OCI-LY1 (cell line): ENCODE measurements around the gene TRIM67.

Experiments used
- H2AFZ ChIP-seq: fragments of 200-600 bp; sonication (generic), shearing (Covaris generic); 2 replicates; pipeline ENCODE4 v1.6.0; 2014; ENCODE audit warnings: antibody characterized with exemption, mild to moderate bottlenecking, low read length
- H3F3A ChIP-seq: fragments of 200-600 bp; sonication (generic), shearing (Covaris generic); 2 replicates; pipeline ENCODE4 v1.6.0; 2014; ENCODE audit warnings: mild to moderate bottlenecking, antibody characterized with exemption, low read length, moderate library complexity; ENCODE audit not compliant: insufficient read depth
- H3K27ac ChIP-seq: fragments of 200-600 bp; sonication (generic); 2 replicates; pipeline ENCODE4 v1.5.1; 2014; ENCODE audit warnings: low read length, mixed run types, mild to moderate bottlenecking, low read depth; ENCODE audit not compliant: poor library complexity, severe bottlenecking
- H3K27me3 ChIP-seq: fragments of 200-600 bp; sonication (generic); 2 replicates; pipeline ENCODE4 v1.6.0; 2014; ENCODE audit warnings: antibody characterized with exemption, mild to moderate bottlenecking, low read length, moderate library complexity; ENCODE audit not compliant: insufficient read depth
- H3K36me3 ChIP-seq: fragments of 200-600 bp; sonication (generic); 2 replicates; pipeline ENCODE4 v1.6.1; 2014; ENCODE audit warnings: mild to moderate bottlenecking, antibody characterized with exemption, low read length, moderate library complexity, mixed read lengths; ENCODE audit not compliant: insufficient read depth
- H3K4me1 ChIP-seq: fragments of 200-600 bp; sonication (generic); 2 replicates; pipeline ENCODE4 v1.5.1; 2014; ENCODE audit warnings: mild to moderate bottlenecking, low read length, moderate library complexity; ENCODE audit not compliant: insufficient read depth, severe bottlenecking
- H3K4me2 ChIP-seq: fragments of 200-600 bp; sonication (generic), shearing (Covaris generic); 2 replicates; pipeline ENCODE4 v1.6.1; 2014; ENCODE audit warnings: low read length
- H3K4me3 ChIP-seq: fragments of 200-600 bp; sonication (generic); 2 replicates; pipeline ENCODE4 v1.5.1; 2014; ENCODE audit warnings: low read length, low read depth, mild to moderate bottlenecking, mixed read lengths; ENCODE audit not compliant: poor library complexity, severe bottlenecking
- H3K79me2 ChIP-seq: fragments of 200-600 bp; shearing (Covaris generic); 2 replicates; pipeline ENCODE4 v1.6.1; 2016; ENCODE audit warnings: mixed run types, low read length, mixed read lengths; ENCODE audit not compliant: insufficient read depth
- H3K9ac ChIP-seq: fragments of 200-600 bp; sonication (generic), shearing (Covaris generic); 2 replicates; pipeline ENCODE4 v1.6.1; 2014; ENCODE audit warnings: mild to moderate bottlenecking, low read length, mixed read lengths
- H3K9me2 ChIP-seq: fragments of 200-600 bp; sonication (generic), shearing (Covaris generic); 2 replicates; pipeline ENCODE4 v1.6.1; 2014; ENCODE audit warnings: low read depth, mild to moderate bottlenecking, low read length, mixed read lengths
- H3K9me3 ChIP-seq: fragments of 200-600 bp; shearing (Covaris generic); 2 replicates; pipeline ENCODE4 v1.6.1; 2014; ENCODE audit warnings: low read length, mixed read lengths
- H4K20me1 ChIP-seq: fragments of 200-600 bp; sonication (generic), shearing (Covaris generic); 2 replicates; pipeline ENCODE4 v1.6.0; 2016; ENCODE audit warnings: mild to moderate bottlenecking, low read length; ENCODE audit not compliant: insufficient read depth
- EZH2 ChIP-seq: fragments of 200-600 bp; sonication (generic), shearing (Covaris generic); IDR thresholded peaks from 2 replicates; pipeline ENCODE4 v1.8.0; 2017; ENCODE audit warnings: borderline replicate concordance, mixed run types, mild to moderate bottlenecking, antibody characterized with exemption, low read length, moderate library complexity, mixed read lengths
- TF ChIP-seq, protein P1 (sequence below): fragments of 200-600 bp; sonication (generic), shearing (Covaris generic); IDR thresholded peaks from 2 replicates; pipeline ENCODE4 v1.5.1; 2017; ENCODE audit warnings: mild to moderate bottlenecking, antibody characterized with exemption, low read length, moderate library complexity, mixed read lengths

Gene TRIM67

GRCh38 chr1:231186356-231187115 is 24.7 kb downstream of the TRIM67 start:
- Histone ChIP-seq H3K9me3 (no peaks in the 10 kb centered on the region), H3K4me1 (no peaks in the 10 kb centered on the region), H3K4me2 (no peak overlapping the region), H2AFZ (no peak overlapping the region), H4K20me1 (no peaks in the 10 kb centered on the region), H3K36me3 (no peaks in the 10 kb centered on the region), H3K4me3 (no peak overlapping the region), H3K27me3 (peaks cover 13% of the 10 kb centered on the region), H3K9ac (no peak overlapping the region), H3K79me2 (no peaks in the 10 kb centered on the region), H3K9me2 (no peaks in the 10 kb centered on the region), H3K27ac (no peak overlapping the region), H3F3A (no peaks in the 10 kb centered on the region)
- no peak for TF ChIP-seq EZH2
- TF ChIP-seq, protein P1, sequence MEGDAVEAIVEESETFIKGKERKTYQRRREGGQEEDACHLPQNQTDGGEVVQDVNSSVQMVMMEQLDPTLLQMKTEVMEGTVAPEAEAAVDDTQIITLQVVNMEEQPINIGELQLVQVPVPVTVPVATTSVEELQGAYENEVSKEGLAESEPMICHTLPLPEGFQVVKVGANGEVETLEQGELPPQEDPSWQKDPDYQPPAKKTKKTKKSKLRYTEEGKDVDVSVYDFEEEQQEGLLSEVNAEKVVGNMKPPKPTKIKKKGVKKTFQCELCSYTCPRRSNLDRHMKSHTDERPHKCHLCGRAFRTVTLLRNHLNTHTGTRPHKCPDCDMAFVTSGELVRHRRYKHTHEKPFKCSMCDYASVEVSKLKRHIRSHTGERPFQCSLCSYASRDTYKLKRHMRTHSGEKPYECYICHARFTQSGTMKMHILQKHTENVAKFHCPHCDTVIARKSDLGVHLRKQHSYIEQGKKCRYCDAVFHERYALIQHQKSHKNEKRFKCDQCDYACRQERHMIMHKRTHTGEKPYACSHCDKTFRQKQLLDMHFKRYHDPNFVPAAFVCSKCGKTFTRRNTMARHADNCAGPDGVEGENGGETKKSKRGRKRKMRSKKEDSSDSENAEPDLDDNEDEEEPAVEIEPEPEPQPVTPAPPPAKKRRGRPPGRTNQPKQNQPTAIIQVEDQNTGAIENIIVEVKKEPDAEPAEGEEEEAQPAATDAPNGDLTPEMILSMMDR: no peak

DNA sequence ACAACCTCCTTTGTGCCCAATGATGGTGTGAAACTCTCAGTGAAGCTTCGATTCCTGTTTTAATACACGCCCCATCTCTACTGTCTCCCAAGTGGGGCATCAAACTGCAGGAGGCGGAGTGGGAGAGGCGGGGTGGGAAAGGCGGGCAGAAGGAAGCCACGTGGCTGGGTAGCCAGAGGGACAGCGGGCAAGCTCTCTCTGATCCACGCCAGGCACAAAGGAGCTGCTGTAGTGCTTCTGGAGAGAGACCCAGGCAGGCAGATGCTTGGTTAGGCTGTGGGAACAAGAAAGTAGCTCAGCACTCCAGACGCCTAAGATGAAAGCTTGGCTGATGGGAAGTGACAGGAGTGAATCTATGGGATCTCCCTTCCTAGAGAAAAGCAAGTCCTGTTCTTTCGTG is 25.7 kb downstream of the TRIM67 start:
- TF ChIP-seq, protein P1: no peak
- no peak for TF ChIP-seq EZH2
- Histone ChIP-seq H3K9me3 (no peaks in the 10 kb centered on the region), H4K20me1 (no peaks in the 10 kb centered on the region), H3K9ac (no peak overlapping the region), H3K4me2 (no peak overlapping the region), H3K4me1 (no peaks in the 10 kb centered on the region), H3F3A (no peaks in the 10 kb centered on the region), H3K79me2 (no peaks in the 10 kb centered on the region), H3K27ac (no peak overlapping the region), H2AFZ (no peak overlapping the region), H3K36me3 (no peaks in the 10 kb centered on the region), H3K9me2 (no peaks in the 10 kb centered on the region), H3K27me3 (peaks cover 13% of the 10 kb centered on the region), H3K4me3 (no peak overlapping the region)

DNA sequence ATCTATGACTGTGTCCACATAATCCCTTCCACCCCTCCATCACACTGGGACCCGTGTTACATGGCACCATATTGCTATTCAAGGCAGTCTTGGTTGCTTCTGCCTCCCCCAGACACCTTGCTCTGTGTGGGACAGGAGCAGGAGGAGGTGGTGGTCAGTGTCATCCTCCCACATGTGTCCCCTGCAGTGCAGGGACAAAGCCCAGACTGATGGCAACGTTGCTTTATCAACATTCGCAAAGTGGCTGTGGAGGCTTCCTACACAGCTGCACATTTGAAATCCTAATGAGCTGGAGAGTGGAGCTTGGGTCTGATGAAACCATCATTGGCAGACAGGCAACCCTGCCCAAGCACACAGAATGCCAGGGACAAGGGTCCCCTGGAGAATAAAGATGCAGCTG is 26.2 kb downstream of the TRIM67 start:
- Histone ChIP-seq H2AFZ (no peak overlapping the region), H3K9me2 (no peaks in the 10 kb centered on the region), H3K79me2 (no peaks in the 10 kb centered on the region), H3K36me3 (no peaks in the 10 kb centered on the region), H3K4me1 (no peaks in the 10 kb centered on the region), H3K9ac (no peak overlapping the region), H3K9me3 (no peaks in the 10 kb centered on the region), H4K20me1 (no peaks in the 10 kb centered on the region), H3K27ac (no peak overlapping the region), H3F3A (no peaks in the 10 kb centered on the region), H3K4me3 (no peak overlapping the region), H3K4me2 (no peak overlapping the region), H3K27me3 (peaks cover 13% of the 10 kb centered on the region)
- no peak for TF ChIP-seq EZH2
- TF ChIP-seq, protein P1: no peak
